Osteoblast (primary cell): Measurements from ENCODE around the gene SORCS2. TPM values are rescaled to one million over a fixed set of nuclear protein-coding genes. Genes with fewer than 3 reads are reported as not detected.

Experiments
- DNase-seq: peaks from one replicate; pipeline ENCODE4 v3.0.0; 2011; ENCODE audit warnings: low spot score, mixed read lengths; ENCODE audit not compliant: insufficient read length; ENCODE audit errors: missing footprints
- H2AFZ ChIP-seq: 2 replicates; pipeline ENCODE4 v1.6.0; 2011; ENCODE audit warnings: mild to moderate bottlenecking, low read length
- H3K27ac ChIP-seq: 2 replicates; pipeline ENCODE4 v1.5.1; 2011; ENCODE audit warnings: mild to moderate bottlenecking, low read depth, low read length, moderate library complexity
- H3K27me3 ChIP-seq: 2 replicates; pipeline ENCODE4 v1.6.0; 2012; ENCODE audit warnings: mild to moderate bottlenecking, control low read depth, inconsistent platforms, low read length, moderate library complexity; ENCODE audit not compliant: insufficient read depth
- H3K36me3 ChIP-seq: 2 replicates; pipeline ENCODE4 v1.5.1; 2011; ENCODE audit warnings: mild to moderate bottlenecking, low read length, control low read depth, moderate library complexity; ENCODE audit not compliant: insufficient read depth
- H3K4me1 ChIP-seq: 2 replicates; pipeline ENCODE4 v1.5.1; 2011; ENCODE audit warnings: mild to moderate bottlenecking, low read length, control low read depth, moderate library complexity; ENCODE audit not compliant: insufficient read depth
- H3K4me2 ChIP-seq: 2 replicates; pipeline ENCODE4 v1.6.0; 2011; ENCODE audit warnings: mild to moderate bottlenecking, low read length; ENCODE audit not compliant: insufficient read depth
- H3K4me3 ChIP-seq: fragments of 200-600 bp; sonication (generic); 3 replicates; pipeline ENCODE4 v1.5.1; 2012; ENCODE audit warnings: mild to moderate bottlenecking, low read length, inconsistent platforms; ENCODE audit not compliant: insufficient read depth
- H3K79me2 ChIP-seq: 2 replicates; pipeline ENCODE4 v1.6.0; 2012; ENCODE audit warnings: mild to moderate bottlenecking, low read length, control low read depth, inconsistent platforms; ENCODE audit not compliant: insufficient read depth
- H3K9me3 ChIP-seq: 2 replicates; pipeline ENCODE4 v1.5.1; 2011; ENCODE audit warnings: low read depth, low read length, control low read depth
- H4K20me1 ChIP-seq: 2 replicates; pipeline ENCODE4 v1.6.0; 2012; ENCODE audit warnings: mild to moderate bottlenecking, low read length, control low read depth; ENCODE audit not compliant: insufficient read depth
- CTCF ChIP-seq: IDR thresholded peaks from 2 replicates; pipeline ENCODE4 v1.5.1; 2011; ENCODE audit warnings: mild to moderate bottlenecking, low read depth, low read length, moderate library complexity; ENCODE audit errors: extremely low read depth
- total RNA-seq: library from RNA; depleted of rRNA; stranded (reverse); fragments of >200 nt; gene quantifications from 2 replicates; pipeline ENCODE4 v1.2.3, GENCODE V29; 2012

The SORCS2 gene
- total RNA-seq, 1 donor = 9.0 TPM

- Histone ChIP-seq H3K27me3 (peaks cover 1% of the 10 kb centered on the region), H3K79me2 (no peaks in the 10 kb centered on the region), H3K4me1 (no peaks in the 10 kb centered on the region), H3K27ac (no peak overlapping the region), H3K4me3 (no peak overlapping the region), H4K20me1 (no peaks in the 10 kb centered on the region), H3K9me3 (no peaks in the 10 kb centered on the region), H3K36me3 (no peaks in the 10 kb centered on the region), H3K4me2 (no peak overlapping the region), H2AFZ (no peak overlapping the region)
- peak; percentile 66 for DNase-seq
- no peak for TF ChIP-seq CTCF
Observed at GRCh38 chr4:7663075-7663541, 470.8 kb downstream of the SORCS2 start.

DNA sequence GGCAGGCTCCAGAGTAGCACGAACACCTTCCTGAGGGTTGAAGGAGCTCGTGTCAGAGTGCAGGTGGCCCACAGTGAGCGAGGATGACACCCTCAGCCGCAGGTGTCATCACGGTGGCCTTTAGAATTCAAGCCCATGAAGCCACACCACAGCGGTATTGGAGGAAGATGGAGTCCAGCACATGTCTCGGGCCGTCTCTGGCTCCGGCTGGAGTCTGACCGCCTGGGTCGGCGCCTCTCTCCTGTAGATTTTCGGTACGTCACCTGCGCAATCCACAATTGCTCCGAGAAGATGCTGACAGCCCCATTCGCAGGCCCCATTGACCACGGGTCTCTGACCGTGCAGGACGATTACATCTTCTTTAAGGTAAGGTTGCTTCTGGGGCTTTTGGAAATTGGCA is 471.8 kb downstream of the SORCS2 start:
- no peaks in the 10 kb centered on the region for H3K4me1 ChIP-seq
- TF ChIP-seq CTCF = no peak
- no peak overlapping the region for H3K4me3 ChIP-seq
- peaks cover 9% of the 10 kb centered on the region for H3K27me3 ChIP-seq
- H3K27ac ChIP-seq = no peak overlapping the region
- H3K79me2 ChIP-seq = no peaks in the 10 kb centered on the region
- DNase-seq = peak; percentile 41
- no peak overlapping the region for H2AFZ ChIP-seq
- H4K20me1 ChIP-seq = no peaks in the 10 kb centered on the region
- H3K36me3 ChIP-seq = no peaks in the 10 kb centered on the region
- no peak overlapping the region for H3K4me2 ChIP-seq
- H3K9me3 ChIP-seq = no peaks in the 10 kb centered on the region

DNA sequence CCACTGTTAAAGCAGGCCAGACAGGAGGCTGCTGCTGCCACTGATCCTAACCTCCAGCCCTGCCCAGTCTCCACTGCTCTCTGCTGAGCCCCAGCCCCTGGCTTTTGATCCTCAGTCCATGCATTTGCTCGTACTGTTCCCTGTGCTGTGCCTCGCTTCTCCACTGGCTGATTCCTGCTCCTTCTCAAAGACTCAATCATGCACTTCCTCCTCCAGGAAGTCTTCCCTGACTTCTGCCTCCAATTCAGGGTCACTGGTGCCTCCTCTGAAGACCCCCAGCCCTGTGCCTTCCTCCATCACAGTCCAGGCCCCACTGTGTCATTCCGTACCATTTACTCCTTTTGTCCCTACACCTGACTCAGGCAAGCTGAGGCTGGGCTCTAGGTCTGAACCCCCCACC is 473.0 kb downstream of the SORCS2 start:
- DNase-seq = peak; percentile 41
- Histone ChIP-seq H3K4me2 (no peak overlapping the region), H3K36me3 (no peaks in the 10 kb centered on the region), H3K4me3 (no peak overlapping the region), H4K20me1 (no peaks in the 10 kb centered on the region), H3K27ac (no peak overlapping the region), H3K4me1 (no peaks in the 10 kb centered on the region), H2AFZ (no peak overlapping the region), H3K27me3 (peaks cover 12% of the 10 kb centered on the region), H3K79me2 (no peaks in the 10 kb centered on the region), H3K9me3 (no peaks in the 10 kb centered on the region)
- TF ChIP-seq CTCF = no peak

- Histone ChIP-seq H3K27ac (no peak overlapping the region), H3K4me3 (no peak overlapping the region), H3K4me1 (no peaks in the 10 kb centered on the region), H4K20me1 (no peaks in the 10 kb centered on the region), H3K36me3 (no peaks in the 10 kb centered on the region), H3K79me2 (no peaks in the 10 kb centered on the region), H3K27me3 (peaks cover 18% of the 10 kb centered on the region), H3K9me3 (no peaks in the 10 kb centered on the region), H3K4me2 (no peak overlapping the region), H2AFZ (no peak overlapping the region)
- DNase-seq = no peak
- no peak for TF ChIP-seq CTCF
Observed at GRCh38 chr4:7666011-7666410, 473.7 kb downstream of the SORCS2 start.
